ENCODE results near the gene STKLD1.
A peak's percentile ranks its signal among the peaks of the same experiment; 100 is the strongest.
"Not testable (repeated sequence)": the region's sequence is repeated elsewhere in the genome, so short reads cannot be mapped to it uniquely, and the experiment has no call there.

Gene STKLD1

GRCh38 chr9:133386338-133386737 lies 10.2 kb downstream of the STKLD1 start:
- DNase-seq (ENCODE audit: low spot score): no peak

GRCh38 chr9:133387680-133388079 lies 11.5 kb downstream of the STKLD1 start:
- DNase-seq (ENCODE audit: low spot score): no peak

GRCh38 chr9:133389025-133389557 lies 12.9 kb downstream of the STKLD1 start:
- DNase-seq (ENCODE audit: low spot score): no peak

GRCh38 chr9:133389562-133389961 lies 13.4 kb downstream of the STKLD1 start:
- DNase-seq (ENCODE audit: low spot score): no peak

GRCh38 chr9:133390713-133391112 lies 14.5 kb downstream of the STKLD1 start:
- no peak for DNase-seq (ENCODE audit: low spot score)

GRCh38 chr9:133391449-133391848 lies 15.3 kb downstream of the STKLD1 start:
- DNase-seq (ENCODE audit: low spot score): not testable (repeated sequence)

GRCh38 chr9:133392308-133392707 lies 16.1 kb downstream of the STKLD1 start:
- DNase-seq (ENCODE audit: low spot score): not testable (repeated sequence)

- DNase-seq (ENCODE audit: low spot score): no peak
These were observed 17.2 kb downstream of the STKLD1 start for GRCh38 chr9:133393399-133393798.

GRCh38 chr9:133394687-133395271 lies 18.6 kb downstream of the STKLD1 start:
- DNase-seq (ENCODE audit: low spot score): no peak

GRCh38 chr9:133396952-133397351 lies 20.8 kb downstream of the STKLD1 start:
- DNase-seq (ENCODE audit: low spot score): peak; percentile 57

GRCh38 chr9:133397370-133397769 lies 21.2 kb downstream of the STKLD1 start:
- no peak for DNase-seq (ENCODE audit: low spot score)

GRCh38 chr9:133397895-133398294 lies 21.7 kb downstream of the STKLD1 start:
- DNase-seq (ENCODE audit: low spot score): no peak

GRCh38 chr9:133400292-133400691 lies 24.1 kb downstream of the STKLD1 start:
- no peak for DNase-seq (ENCODE audit: low spot score)

GRCh38 chr9:133401588-133401987 lies 25.4 kb downstream of the STKLD1 start:
- DNase-seq (ENCODE audit: low spot score): no peak

- no peak for DNase-seq (ENCODE audit: low spot score)
These were observed 26.5 kb downstream of the STKLD1 start for GRCh38 chr9:133402689-133403088.

GRCh38 chr9:133403766-133404453 lies 27.7 kb downstream of the STKLD1 start:
- peak; percentile 74 for DNase-seq (ENCODE audit: low spot score)

- no peak for DNase-seq (ENCODE audit: low spot score)
These were observed 28.4 kb downstream of the STKLD1 start for GRCh38 chr9:133404454-133405002.

- DNase-seq (ENCODE audit: low spot score): no peak
These were observed 29.6 kb downstream of the STKLD1 start for GRCh38 chr9:133405508-133406438.

GRCh38 chr9:133406480-133407307 lies 30.5 kb downstream of the STKLD1 start:
- DNase-seq (ENCODE audit: low spot score): peak; percentile 93

- no peak for DNase-seq (ENCODE audit: low spot score)
These were observed 31.9 kb downstream of the STKLD1 start for GRCh38 chr9:133408042-133408441.

- no peak for DNase-seq (ENCODE audit: low spot score)
These were observed 39.0 kb downstream of the STKLD1 start for GRCh38 chr9:133415170-133415569.

Data from HuH-7 (cell line).